GM12875 (cell line): ENCODE data around the gene KBTBD13.

Source experiments
- H3K4me3 ChIP-seq: one replicate; pipeline ENCODE4 v1.5.1; 2011; ENCODE audit warnings: low read depth, low read length, control low read depth
- CTCF ChIP-seq: IDR thresholded peaks from 2 replicates; pipeline ENCODE4 v1.5.1; 2011; ENCODE audit warnings: low read depth, mild to moderate bottlenecking, control low read depth, inconsistent platforms, low read length, moderate library complexity, borderline replicate concordance; ENCODE audit not compliant: insufficient read depth

Gene KBTBD13

GRCh38 chr15:65076486-65077290 lies at the start of gene KBTBD13:
KBTBD13 (plus strand) TSS chr15:65076746; CDS start chr15:65076816, 70 bp downstream.
- H3K4me3 ChIP-seq = no peak within 1 kb of the TSS
- TF ChIP-seq CTCF = no peak

- no peak for TF ChIP-seq CTCF
Observed at GRCh38 chr15:65026756-65027155, 49.8 kb upstream of the KBTBD13 start.

GRCh38 chr15:65027593-65027992 lies 49.0 kb upstream of the KBTBD13 start:
- H3K4me3 ChIP-seq = no peak overlapping the region
- TF ChIP-seq CTCF = no peak

More at GRCh38 chr15:65026756-65027155, 49.8 kb upstream of the KBTBD13 start:
- no peak overlapping the region for H3K4me3 ChIP-seq

- peak overlapping the region; percentile 94 for H3K4me3 ChIP-seq
- no peak for TF ChIP-seq CTCF
Observed at GRCh38 chr15:65028338-65028737, 48.2 kb upstream of the KBTBD13 start.

GRCh38 chr15:65028921-65029735 lies 47.4 kb upstream of the KBTBD13 start, which contains the start of gene MTFMT:
MTFMT (minus strand) TSS chr15:65029639; CDS start chr15:65029613, 26 bp downstream.
- 0 out of 2 replicates have a peak, but pooled peaks have one; percentile 4 for TF ChIP-seq CTCF
- H3K4me3 ChIP-seq = peak within 1 kb of the TSS; percentile 94

- H3K4me3 ChIP-seq = no peak overlapping the region
- TF ChIP-seq CTCF = no peak
Observed at GRCh38 chr15:65029736-65030208, 46.8 kb upstream of the KBTBD13 start.
